Activated T-cell treated with anti-CD3 and anti-CD28 coated beads, Interleukin-2, amount 50 U/mL, for 24 hours (primary cell): ENCODE results near the gene RBKS.

Experiments used
- DNase-seq: peaks from one replicate; pipeline ENCODE4 v3.0.0-alpha.2; 2020
- H3K27ac Mint-ChIP-seq: 2 replicates; pipeline ENCODE4 v1.8.0; 2020; ENCODE audit warnings: mild to moderate bottlenecking, mixed read lengths
- H3K27me3 Mint-ChIP-seq: 2 replicates; pipeline ENCODE4 v1.8.0; 2020; ENCODE audit warnings: mixed read lengths
- H3K36me3 Mint-ChIP-seq: 2 replicates; pipeline ENCODE4 v1.8.0; 2020; ENCODE audit warnings: low read depth, mixed read lengths
- H3K4me1 Mint-ChIP-seq: 2 replicates; pipeline ENCODE4 v1.8.0; 2020; ENCODE audit warnings: low read depth, mixed read lengths
- H3K4me3 Mint-ChIP-seq: 2 replicates; pipeline ENCODE4 v1.8.0; 2020; ENCODE audit warnings: mild to moderate bottlenecking, moderate library complexity, mixed read lengths
- H3K9me3 Mint-ChIP-seq: 2 replicates; pipeline ENCODE4 v1.8.0; 2020; ENCODE audit warnings: mixed read lengths

RBKS gene

DNA sequence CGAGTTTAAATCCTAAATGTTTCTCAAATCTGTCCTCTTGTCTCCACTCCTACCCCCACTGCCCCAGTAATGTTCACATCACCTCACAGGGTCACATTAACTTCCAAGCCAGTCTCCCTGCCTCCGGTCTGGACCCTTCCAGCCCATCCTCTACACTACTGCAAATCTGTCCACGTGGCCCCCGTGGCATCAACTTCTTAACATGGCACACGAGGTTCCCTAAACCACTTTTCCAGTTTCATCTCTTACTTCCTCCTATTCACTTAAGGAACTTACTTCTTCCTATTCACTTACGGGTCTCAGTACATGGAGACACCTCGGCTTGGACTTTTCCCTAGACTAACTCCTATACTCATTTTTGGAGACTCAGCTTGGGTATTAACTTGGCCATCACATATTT lies 91.7 kb downstream of the RBKS start:
- Mint-ChIP-seq H3K27me3 (no peaks in the 10 kb centered on the region), H3K36me3 (no peaks in the 10 kb centered on the region), H3K4me1 (no peaks in the 10 kb centered on the region)

DNA sequence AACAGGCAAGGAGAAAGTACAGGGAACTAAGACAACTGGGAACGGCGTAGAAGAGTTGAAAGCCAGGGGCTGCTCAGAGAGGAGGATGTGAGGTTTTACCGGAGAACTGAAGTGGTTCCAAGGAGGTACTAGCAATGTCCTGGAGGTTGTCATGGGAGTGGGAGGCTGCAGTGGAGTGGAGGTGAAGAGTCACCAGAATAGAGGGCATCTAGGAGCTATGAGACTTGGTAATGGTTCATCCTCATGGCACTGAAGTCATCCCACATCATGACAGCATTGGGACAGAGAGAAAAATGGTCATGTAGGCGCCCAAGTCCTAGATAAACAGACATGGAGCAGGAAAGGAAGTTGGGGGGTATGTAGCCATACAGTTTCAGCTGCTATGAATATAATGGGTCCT lies 92.3 kb downstream of the RBKS start:
- no peak overlapping the region for H3K27ac Mint-ChIP-seq
- H3K9me3 Mint-ChIP-seq, result no peaks in the 10 kb centered on the region
- H3K36me3 Mint-ChIP-seq, result no peaks in the 10 kb centered on the region
- no peak overlapping the region for H3K4me3 Mint-ChIP-seq
- no peaks in the 10 kb centered on the region for H3K27me3 Mint-ChIP-seq
- H3K4me1 Mint-ChIP-seq, result no peaks in the 10 kb centered on the region
- no peak for DNase-seq

More for the DNA sequence above, 91.7 kb downstream of the RBKS start:
- DNase-seq, result no peak
- no peak overlapping the region for H3K27ac Mint-ChIP-seq
- no peaks in the 10 kb centered on the region for H3K9me3 Mint-ChIP-seq
- H3K4me3 Mint-ChIP-seq, result no peak overlapping the region

DNA sequence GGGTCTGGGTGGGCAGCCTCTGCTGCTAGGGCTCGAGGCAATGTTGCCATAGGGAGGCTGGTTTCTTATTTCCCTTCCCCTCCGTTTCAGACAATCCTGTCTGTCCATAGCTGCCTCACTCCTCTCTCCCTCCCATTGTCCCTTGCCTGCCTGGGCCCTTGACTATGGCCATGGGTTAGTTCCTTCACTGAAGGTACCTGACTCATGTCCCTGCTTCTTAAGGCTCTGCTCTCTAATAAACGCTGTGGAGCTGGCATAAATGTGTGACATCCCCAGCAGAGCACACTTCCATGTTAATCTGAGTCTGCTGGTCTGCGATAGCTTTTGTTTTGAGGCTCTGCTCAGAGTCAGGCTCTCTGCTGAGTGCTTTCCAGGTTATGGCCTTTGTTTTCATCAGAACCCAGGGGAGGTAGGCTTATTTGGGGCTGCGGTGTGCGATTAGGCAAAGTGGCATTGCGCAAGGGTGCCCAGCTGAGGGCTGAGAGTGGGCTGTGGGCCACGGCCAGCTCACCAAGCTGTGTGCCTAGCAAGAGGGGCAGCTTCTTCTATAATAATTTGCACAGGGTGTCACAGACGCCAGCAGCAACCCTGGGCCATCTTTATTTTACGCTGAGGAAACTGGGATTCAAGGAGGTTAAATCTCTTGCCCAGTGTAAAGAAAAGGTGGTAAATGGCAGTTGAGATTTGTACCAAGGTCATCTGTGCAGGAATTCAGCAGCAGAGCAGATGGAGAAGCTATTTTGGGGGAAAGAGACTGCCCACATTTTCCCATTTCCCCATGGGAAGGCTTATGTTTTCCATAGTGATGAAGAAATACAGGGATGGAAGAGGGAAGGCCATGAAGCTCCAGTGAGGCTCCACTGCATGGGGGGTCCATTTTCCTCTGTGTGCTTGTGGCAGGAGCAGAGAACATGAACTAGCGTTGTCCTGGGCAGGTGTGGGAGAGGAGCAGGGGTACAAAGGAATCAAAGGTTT lies 93.1 kb downstream of the RBKS start:
- H3K9me3 Mint-ChIP-seq, result no peaks in the 10 kb centered on the region
- no peak for DNase-seq
- no peak overlapping the region for H3K4me3 Mint-ChIP-seq
- no peaks in the 10 kb centered on the region for H3K27me3 Mint-ChIP-seq
- H3K27ac Mint-ChIP-seq, result no peak overlapping the region
- H3K4me1 Mint-ChIP-seq, result no peaks in the 10 kb centered on the region
- H3K36me3 Mint-ChIP-seq, result no peaks in the 10 kb centered on the region

DNA sequence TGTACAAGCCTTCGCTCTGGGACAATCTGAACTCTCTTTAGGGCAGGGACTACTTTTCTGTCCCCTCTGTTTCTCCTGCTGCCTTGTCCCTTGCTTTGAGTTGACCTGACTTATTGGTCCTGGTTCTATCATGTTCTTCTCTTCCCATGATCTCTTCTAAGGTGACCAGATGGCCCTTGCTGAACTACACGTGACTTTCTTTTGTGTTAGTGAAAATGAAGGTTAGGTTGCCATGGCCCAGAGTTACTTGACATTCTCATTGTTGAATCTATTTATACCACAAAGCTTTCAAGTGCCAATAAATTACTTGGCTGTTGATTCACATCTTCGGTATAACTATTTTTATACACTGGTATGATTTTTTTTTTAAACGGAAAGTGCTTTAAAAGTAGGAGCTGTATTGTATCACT lies 94.3 kb downstream of the RBKS start:
- Mint-ChIP-seq H3K36me3 (no peaks in the 10 kb centered on the region), H3K4me3 (no peak overlapping the region), H3K27me3 (no peaks in the 10 kb centered on the region), H3K9me3 (no peaks in the 10 kb centered on the region), H3K4me1 (no peaks in the 10 kb centered on the region), H3K27ac (no peak overlapping the region)
- no peak for DNase-seq

DNA sequence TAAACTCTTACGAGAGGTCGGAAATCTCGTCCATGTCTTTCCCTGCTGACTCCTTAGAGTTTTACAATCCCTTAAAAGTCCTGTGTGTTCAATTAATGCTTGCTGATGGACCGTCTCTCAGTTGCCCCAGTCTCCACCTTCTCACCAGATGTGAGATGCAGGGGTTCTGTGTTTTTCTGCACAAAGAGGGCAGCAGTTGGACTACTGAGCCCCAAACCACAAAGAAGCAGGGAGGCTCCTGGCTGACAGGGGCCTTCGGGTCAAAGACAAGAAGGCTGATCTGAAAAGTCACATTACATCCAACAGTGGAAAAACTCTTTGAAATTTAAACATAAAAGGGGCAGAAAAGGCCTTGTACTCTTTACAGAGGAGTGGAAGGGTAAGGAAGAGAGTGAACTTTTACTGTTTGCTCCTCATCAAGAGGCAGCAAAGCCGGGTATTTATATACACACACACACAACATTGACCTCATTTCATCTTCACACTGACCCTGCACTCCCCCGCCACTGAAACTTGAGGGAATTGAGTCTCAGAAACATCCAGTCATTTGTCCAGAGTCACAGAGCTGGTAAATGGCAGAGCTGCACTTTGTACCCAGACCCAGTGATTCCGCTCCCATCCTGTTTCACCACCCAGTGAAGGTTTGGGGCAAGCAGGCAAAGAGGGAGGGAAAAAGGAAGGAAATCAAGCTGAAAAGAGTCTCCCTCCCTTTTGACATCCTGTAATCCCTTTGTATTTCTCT lies 94.9 kb downstream of the RBKS start:
- no peaks in the 10 kb centered on the region for H3K4me1 Mint-ChIP-seq
- H3K9me3 Mint-ChIP-seq, result no peaks in the 10 kb centered on the region
- no peak overlapping the region for H3K27ac Mint-ChIP-seq
- no peaks in the 10 kb centered on the region for H3K36me3 Mint-ChIP-seq
- no peak overlapping the region for H3K4me3 Mint-ChIP-seq
- H3K27me3 Mint-ChIP-seq, result no peaks in the 10 kb centered on the region
- DNase-seq, result no peak

DNA sequence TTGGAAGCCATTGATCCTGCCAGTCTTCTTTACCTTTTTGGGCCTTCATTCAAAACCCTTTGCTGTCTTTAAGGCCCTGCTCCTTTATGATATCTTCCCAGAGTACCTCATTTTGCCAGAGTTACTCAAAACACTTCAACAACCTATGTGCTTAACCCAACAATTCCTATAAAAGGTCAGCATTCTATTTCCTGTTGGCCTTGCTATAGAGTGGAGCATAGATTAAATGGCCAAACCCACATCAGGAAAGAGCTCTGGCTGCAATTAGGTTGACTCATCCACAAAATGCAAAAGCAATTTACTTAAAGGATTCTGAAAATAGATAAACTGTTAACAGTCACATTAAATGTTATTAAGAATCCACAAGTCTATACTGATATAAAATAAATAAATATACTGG lies 97.4 kb downstream of the RBKS start:
- Mint-ChIP-seq H3K4me3 (no peak overlapping the region), H3K27ac (no peak overlapping the region), H3K9me3 (no peaks in the 10 kb centered on the region), H3K36me3 (no peaks in the 10 kb centered on the region), H3K4me1 (no peaks in the 10 kb centered on the region), H3K27me3 (no peaks in the 10 kb centered on the region)
- DNase-seq, result no peak

DNA sequence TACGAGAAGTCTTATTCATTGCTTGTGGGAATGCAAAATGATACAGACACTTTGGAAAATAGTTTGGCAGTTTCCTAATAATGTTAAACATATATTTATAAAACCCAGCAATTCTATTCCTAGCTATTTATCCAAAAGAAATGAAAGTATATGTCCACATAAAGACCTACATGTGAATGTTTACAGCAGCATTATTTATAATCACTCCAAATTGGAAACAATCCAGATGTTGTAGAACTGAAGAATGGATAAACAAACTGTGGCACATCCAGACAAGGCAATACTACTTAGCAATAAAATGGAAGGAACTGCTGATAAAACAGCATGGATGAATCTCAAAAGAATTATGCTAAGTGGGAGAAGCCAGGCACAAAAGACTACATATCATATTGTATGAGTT lies 99.4 kb downstream of the RBKS start:
- Mint-ChIP-seq H3K4me3 (no peak overlapping the region), H3K36me3 (peaks cover under 1% of the 10 kb centered on the region), H3K27ac (no peak overlapping the region), H3K4me1 (no peaks in the 10 kb centered on the region), H3K27me3 (no peaks in the 10 kb centered on the region), H3K9me3 (no peaks in the 10 kb centered on the region)
- no peak for DNase-seq

DNA sequence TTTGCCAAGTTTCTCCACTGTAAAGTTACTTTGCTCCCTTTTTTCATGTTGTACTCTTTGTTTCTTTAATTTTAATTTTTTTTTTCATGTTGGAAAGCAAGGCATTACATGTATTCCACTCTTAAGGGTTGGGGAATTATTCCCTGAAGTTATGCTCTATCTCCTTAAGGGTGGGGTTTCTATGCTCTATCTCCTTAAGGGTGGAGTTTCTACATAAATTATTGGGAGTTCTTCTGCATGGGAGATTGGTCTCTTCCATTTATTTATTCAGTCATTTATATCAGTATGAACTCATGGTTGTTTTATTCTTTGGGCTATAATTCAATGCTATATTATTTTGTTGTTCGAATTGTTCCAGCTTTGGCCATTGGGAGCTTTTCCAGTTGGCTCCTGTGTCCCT lies 107.5 kb downstream of the RBKS start:
- Mint-ChIP-seq H3K27me3 (no peaks in the 10 kb centered on the region), H3K27ac (no peak overlapping the region), H3K4me1 (peaks cover 12% of the 10 kb centered on the region), H3K4me3 (no peak overlapping the region), H3K36me3 (peaks cover 49% of the 10 kb centered on the region), H3K9me3 (no peaks in the 10 kb centered on the region)
- DNase-seq, result no peak

DNA sequence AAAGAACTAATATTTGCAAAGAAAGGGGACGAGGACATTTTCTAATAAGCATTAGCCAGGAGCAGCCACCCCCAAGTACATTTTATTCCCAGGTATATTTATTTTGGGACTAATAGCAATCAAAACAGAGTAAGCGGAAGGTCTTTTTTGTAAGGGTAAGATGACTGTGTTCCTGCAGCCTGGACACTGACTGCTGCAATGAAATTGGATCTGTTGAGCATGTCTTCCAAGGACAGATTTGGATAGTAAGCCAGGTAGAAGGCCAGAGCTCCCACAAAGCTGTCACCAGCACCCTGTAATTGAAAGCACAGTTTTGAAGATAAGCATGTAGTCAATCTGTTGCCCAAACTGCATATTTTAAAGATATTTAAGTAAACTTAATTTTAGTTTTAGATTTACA lies 108.7 kb downstream of the RBKS start:
- H3K36me3 Mint-ChIP-seq, result peaks cover 60% of the 10 kb centered on the region
- no peak for DNase-seq
- no peak overlapping the region for H3K27ac Mint-ChIP-seq
- no peak overlapping the region for H3K4me3 Mint-ChIP-seq
- no peaks in the 10 kb centered on the region for H3K27me3 Mint-ChIP-seq
- H3K9me3 Mint-ChIP-seq, result no peaks in the 10 kb centered on the region
- peaks cover 21% of the 10 kb centered on the region for H3K4me1 Mint-ChIP-seq

DNA sequence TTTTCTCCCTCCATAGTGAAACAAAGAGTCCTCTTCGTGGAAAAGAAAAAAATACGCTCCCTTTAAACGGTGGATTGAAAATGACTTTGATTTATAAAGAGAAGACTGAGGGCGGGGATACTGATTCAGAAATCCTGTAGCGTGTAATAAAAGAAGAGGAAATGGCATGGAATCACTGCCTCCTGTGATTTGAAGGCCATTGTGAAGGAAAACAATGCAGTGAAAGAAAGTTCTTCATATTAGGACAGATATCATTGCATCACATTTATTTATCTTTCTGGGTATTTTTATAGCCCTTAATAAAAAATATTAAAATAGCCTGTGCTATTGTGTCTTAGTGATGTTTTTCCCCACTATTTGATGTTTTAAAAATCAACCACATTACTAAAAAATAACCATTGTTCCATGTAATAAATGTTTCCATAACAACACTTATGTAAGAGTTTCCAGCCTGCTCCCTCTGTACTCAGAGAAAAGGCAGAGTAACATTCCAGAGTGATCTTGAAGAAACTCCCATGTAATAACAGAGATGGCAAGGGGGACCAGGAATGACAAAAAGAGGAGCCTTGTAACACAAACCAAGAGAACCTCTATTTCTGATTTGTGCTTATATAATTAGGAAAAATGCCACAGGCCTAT lies 110.7 kb downstream of the RBKS start:
- Mint-ChIP-seq H3K36me3 (peaks cover 72% of the 10 kb centered on the region), H3K9me3 (no peaks in the 10 kb centered on the region), H3K4me3 (no peak overlapping the region), H3K27me3 (no peaks in the 10 kb centered on the region), H3K4me1 (peaks cover 36% of the 10 kb centered on the region), H3K27ac (peak overlapping the region; percentile 79)
- DNase-seq, result no peak

DNA sequence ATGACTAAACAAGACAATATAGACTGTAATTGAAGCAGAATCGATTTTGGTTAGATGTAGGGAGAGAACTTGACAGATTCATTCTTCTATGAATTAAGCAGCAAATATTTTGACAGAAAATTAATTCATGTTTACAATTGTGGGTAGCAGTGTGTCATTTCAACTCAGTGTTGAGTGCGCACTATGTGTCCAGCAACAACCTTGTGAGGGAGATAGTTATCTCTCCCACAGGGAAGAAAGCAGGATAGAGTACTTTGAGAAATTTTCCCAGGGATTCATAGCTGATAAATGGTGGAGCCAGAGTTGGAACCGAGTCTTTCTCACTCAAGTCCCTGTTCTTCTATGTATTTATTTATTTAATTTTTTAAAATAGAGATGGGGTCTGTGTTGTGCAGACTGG lies 113.5 kb downstream of the RBKS start:
- H3K27me3 Mint-ChIP-seq, result no peaks in the 10 kb centered on the region
- H3K36me3 Mint-ChIP-seq, result peaks cover 85% of the 10 kb centered on the region
- H3K4me3 Mint-ChIP-seq, result no peak overlapping the region
- peaks cover 56% of the 10 kb centered on the region for H3K4me1 Mint-ChIP-seq
- H3K9me3 Mint-ChIP-seq, result no peaks in the 10 kb centered on the region
- DNase-seq, result no peak
- H3K27ac Mint-ChIP-seq, result no peak overlapping the region

DNA sequence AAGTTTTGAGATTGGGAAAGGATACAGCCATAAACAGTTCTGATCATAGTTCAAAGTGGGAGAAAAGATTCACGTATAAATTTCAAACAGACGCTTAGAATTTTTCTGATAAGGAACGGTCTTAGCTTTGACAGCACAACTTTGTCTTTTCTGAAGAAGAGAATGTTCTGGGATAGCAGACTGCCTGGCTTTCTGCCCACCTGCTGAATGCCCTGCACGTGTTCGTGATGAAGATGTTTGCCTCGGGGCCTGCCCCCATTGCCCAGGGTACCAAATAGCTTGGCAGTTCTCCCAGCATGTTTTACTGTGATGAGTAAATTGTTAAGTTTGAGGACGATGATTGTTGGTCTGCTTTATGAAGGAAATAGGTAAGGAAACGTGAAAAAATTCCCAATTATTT lies 114.1 kb downstream of the RBKS start:
- no peak overlapping the region for H3K4me3 Mint-ChIP-seq
- H3K4me1 Mint-ChIP-seq, result peaks cover 61% of the 10 kb centered on the region
- peaks cover 84% of the 10 kb centered on the region for H3K36me3 Mint-ChIP-seq

DNA sequence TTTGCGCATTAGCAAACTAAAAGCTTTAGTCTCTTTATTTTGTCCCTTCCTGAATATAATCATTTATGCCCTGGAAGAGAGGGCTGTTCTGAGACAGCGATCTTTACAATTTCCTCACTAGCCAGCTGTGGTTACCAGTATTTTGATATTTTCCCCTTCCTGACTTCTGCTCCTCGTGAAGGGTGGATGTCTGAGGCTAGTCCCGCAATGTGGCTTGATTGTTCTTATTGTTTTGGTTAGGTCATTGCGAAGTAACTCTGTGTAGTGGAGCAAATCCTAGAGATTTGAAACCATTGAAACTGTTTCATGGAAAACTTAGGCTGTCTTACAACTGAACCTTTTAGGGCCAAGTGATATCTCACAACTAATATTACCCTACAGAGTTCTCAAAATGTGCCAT lies 116.2 kb downstream of the RBKS start:
- Mint-ChIP-seq H3K4me3 (peak overlapping the region; percentile 100), H3K4me1 (peaks cover 62% of the 10 kb centered on the region), H3K9me3 (no peaks in the 10 kb centered on the region), H3K36me3 (peaks cover 67% of the 10 kb centered on the region), H3K27ac (peak overlapping the region; percentile 53), H3K27me3 (no peaks in the 10 kb centered on the region)
- no peak for DNase-seq

More for the DNA sequence above, 114.1 kb downstream of the RBKS start:
- H3K27ac Mint-ChIP-seq, result peak overlapping the region; percentile 31
- no peaks in the 10 kb centered on the region for H3K9me3 Mint-ChIP-seq
- H3K27me3 Mint-ChIP-seq, result no peaks in the 10 kb centered on the region
- no peak for DNase-seq

DNA sequence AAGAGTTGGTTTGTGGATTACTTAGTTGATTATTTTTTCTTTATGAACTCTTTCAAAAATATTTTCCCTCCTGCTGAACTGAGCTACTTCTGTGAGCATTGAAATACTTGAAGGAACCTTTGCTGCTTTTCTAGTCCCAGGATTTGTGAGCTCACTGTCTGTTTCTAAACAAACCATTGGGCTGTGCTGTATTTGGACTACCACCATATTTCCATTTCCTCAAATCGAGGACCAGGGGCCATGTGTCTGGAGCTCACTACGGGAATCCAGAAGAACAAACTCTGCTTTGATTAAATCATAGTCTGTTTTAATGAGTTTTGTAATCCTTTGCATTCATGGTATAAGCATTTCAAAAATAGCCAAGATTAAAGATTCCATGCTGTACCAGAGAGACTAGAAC lies 117.4 kb downstream of the RBKS start:
- Mint-ChIP-seq H3K4me1 (peaks cover 55% of the 10 kb centered on the region), H3K4me3 (peak overlapping the region; percentile 100)
- DNase-seq, result no peak

More for the DNA sequence above, 117.4 kb downstream of the RBKS start:
- Mint-ChIP-seq H3K9me3 (no peaks in the 10 kb centered on the region), H3K27ac (peak overlapping the region; percentile 74), H3K36me3 (peaks cover 55% of the 10 kb centered on the region), H3K27me3 (no peaks in the 10 kb centered on the region)
